CD4-positive, alpha-beta T cell treated with Interleukin-15 for 4 hours (primary cell): ENCODE data around the gene EED.
"Not testable (repeated sequence)": the region's sequence is repeated elsewhere in the genome, so short reads cannot be mapped to it uniquely, and the experiment has no call there.

Source experiments
- DNase-seq: peaks from one replicate; pipeline ENCODE4 v3.0.0-alpha.2; 2020; ENCODE audit warnings: low spot score

The EED gene

GRCh38 chr11:86291466-86292262, 47.1 kb downstream of the EED start:
- DNase-seq: peak; percentile 81

GRCh38 chr11:86292912-86293616, 48.5 kb downstream of the EED start:
- peak; percentile 66 for DNase-seq

- no peak for DNase-seq
These were observed 49.5 kb downstream of the EED start for GRCh38 chr11:86294026-86294425.

- DNase-seq: no peak
These were observed 57.2 kb downstream of the EED start for GRCh38 chr11:86301742-86302091.

- DNase-seq: peak; percentile 91
These were observed 57.7 kb downstream of the EED start, which contains the start of gene HIKESHI for GRCh38 chr11:86302092-86302793. TSS of gene HIKESHI (plus strand) at chr11:86302240. CDS start at chr11:86302449, 209 bp downstream.

- DNase-seq: no peak
These were observed 58.7 kb downstream of the EED start for GRCh38 chr11:86303257-86303656.

- not testable (repeated sequence) for DNase-seq
These were observed 64.2 kb downstream of the EED start for GRCh38 chr11:86308710-86309109.

- no peak for DNase-seq
These were observed 69.2 kb downstream of the EED start for GRCh38 chr11:86313793-86314192.

- no peak for DNase-seq
These were observed 70.1 kb downstream of the EED start for GRCh38 chr11:86314636-86315035.
